ENCODE measurements around the gene SH3PXD2A.

The SH3PXD2A gene

GRCh38 chr10:103877861-103878260 is 22.5 kb upstream of the SH3PXD2A start:
- DNase-seq = no peak

- DNase-seq = no peak
Measured at GRCh38 chr10:103876155-103876554, 20.8 kb upstream of the SH3PXD2A start.

GRCh38 chr10:103874730-103875129 is 19.4 kb upstream of the SH3PXD2A start:
- no peak for DNase-seq

- DNase-seq = no peak
Measured at GRCh38 chr10:103872137-103872931, 17.0 kb upstream of the SH3PXD2A start.

GRCh38 chr10:103871006-103871405 is 15.6 kb upstream of the SH3PXD2A start:
- no peak for DNase-seq

GRCh38 chr10:103870516-103870915 is 15.1 kb upstream of the SH3PXD2A start:
- DNase-seq = no peak

GRCh38 chr10:103869336-103869735 is 14.0 kb upstream of the SH3PXD2A start:
- no peak for DNase-seq

- no peak for DNase-seq
Measured at GRCh38 chr10:103868200-103868599, 12.8 kb upstream of the SH3PXD2A start.

- no peak for DNase-seq
Measured at GRCh38 chr10:103861505-103861904, 6.1 kb upstream of the SH3PXD2A start.

GRCh38 chr10:103859161-103860086 is 4.0 kb upstream of the SH3PXD2A start:
- no peak for DNase-seq

- DNase-seq = no peak
Measured at GRCh38 chr10:103858360-103858759, 3.0 kb upstream of the SH3PXD2A start.

GRCh38 chr10:103856797-103857170 is 1.4 kb upstream of the SH3PXD2A start:
- no peak for DNase-seq

GRCh38 chr10:103855852-103856796 is 748 bp upstream of the SH3PXD2A start:
- DNase-seq = no peak

GRCh38 chr10:103854686-103855391 is 537 bp downstream of the SH3PXD2A start:
- no peak for DNase-seq

- DNase-seq = no peak
Measured at GRCh38 chr10:103854265-103854685, 1.1 kb downstream of the SH3PXD2A start.

- no peak for DNase-seq
Measured at GRCh38 chr10:103853428-103854264, 1.7 kb downstream of the SH3PXD2A start.

- no peak for DNase-seq
Measured at GRCh38 chr10:103852856-103853255, 2.5 kb downstream of the SH3PXD2A start.

GRCh38 chr10:103852189-103852711 is 3.1 kb downstream of the SH3PXD2A start:
- no peak for DNase-seq

- no peak for DNase-seq
Measured at GRCh38 chr10:103851261-103851660, 4.1 kb downstream of the SH3PXD2A start.

- DNase-seq = no peak
Measured at GRCh38 chr10:103850572-103850895, 4.8 kb downstream of the SH3PXD2A start.
